Gastroesophageal sphincter (tissue), 3 donors: ENCODE results near the gene LASP1NB.

Experiments used
- POLR2A ChIP-seq, 2 donors: fragments of 450-650 bp; IDR thresholded peaks; one replicate each; pipeline ENCODE4 v1.6.1; 2017; ENCODE audit warnings: antibody characterized with exemption in 2 of 2, mild to moderate bottlenecking in 2 of 2, moderate library complexity in 1 of 2
- TF ChIP-seq, protein P1 (sequence below), 4 experiments: fragments of 200-600 bp in 2 of 4; fragments of 450-650 bp in 2 of 4; sonication (generic) in 1 of 4; IDR thresholded peaks; one replicate each; pipeline ENCODE4 v1.5.1; 2017 to 2019; ENCODE audit warnings: antibody characterized with exemption in 4 of 4, mild to moderate bottlenecking in 2 of 4, moderate library complexity in 2 of 4

DNA sequence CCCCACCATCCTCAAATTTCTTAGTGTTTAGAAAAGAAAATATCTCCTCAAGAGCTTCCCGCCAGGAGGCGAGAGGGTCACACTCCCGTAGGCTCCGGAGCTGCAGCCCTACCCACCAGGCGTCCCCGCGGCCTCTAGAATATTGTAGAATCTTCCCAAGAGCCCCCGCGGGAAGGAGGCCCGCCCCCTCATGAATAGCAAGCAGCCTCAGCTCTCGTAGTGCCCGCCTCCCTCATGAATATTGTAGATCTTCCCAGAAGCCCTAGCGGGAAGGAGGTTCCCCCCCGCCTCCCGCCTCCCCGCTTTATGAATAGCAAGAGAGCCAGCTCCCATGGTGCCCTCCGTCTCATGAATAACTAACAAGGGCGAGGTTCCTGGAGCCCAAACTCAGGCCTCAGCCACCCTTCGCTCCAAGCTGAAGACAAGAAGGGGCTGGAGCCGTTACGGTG, 41.9 kb downstream of the LASP1NB start, which contains the start of gene FBXO47:
- peak in 1 of 2 donors; percentile 41 for TF ChIP-seq POLR2A (IDR thresholded peaks at IDR 0.05)
- TF ChIP-seq, protein P1, sequence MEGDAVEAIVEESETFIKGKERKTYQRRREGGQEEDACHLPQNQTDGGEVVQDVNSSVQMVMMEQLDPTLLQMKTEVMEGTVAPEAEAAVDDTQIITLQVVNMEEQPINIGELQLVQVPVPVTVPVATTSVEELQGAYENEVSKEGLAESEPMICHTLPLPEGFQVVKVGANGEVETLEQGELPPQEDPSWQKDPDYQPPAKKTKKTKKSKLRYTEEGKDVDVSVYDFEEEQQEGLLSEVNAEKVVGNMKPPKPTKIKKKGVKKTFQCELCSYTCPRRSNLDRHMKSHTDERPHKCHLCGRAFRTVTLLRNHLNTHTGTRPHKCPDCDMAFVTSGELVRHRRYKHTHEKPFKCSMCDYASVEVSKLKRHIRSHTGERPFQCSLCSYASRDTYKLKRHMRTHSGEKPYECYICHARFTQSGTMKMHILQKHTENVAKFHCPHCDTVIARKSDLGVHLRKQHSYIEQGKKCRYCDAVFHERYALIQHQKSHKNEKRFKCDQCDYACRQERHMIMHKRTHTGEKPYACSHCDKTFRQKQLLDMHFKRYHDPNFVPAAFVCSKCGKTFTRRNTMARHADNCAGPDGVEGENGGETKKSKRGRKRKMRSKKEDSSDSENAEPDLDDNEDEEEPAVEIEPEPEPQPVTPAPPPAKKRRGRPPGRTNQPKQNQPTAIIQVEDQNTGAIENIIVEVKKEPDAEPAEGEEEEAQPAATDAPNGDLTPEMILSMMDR (IDR thresholded peaks at IDR 0.05) = peak in 3 of 4 experiments; percentile 33 to 41 (median 38)
